GM19328 (cell line): ENCODE results near the gene SLC50A1.

ENCODE experiments used
- ATAC-seq: cut with Tn5 transposase; IDR thresholded peaks from one replicate; pipeline ENCODE4 v1.9.1; 2021; ENCODE audit warnings: mild to moderate bottlenecking, moderate library complexity; ENCODE audit not compliant: unreplicated experiment

Gene SLC50A1

GRCh38 chr1:155135415-155136028 lies at the start of gene SLC50A1:
SLC50A1 (plus strand) TSS chr1:155135852; CDS start chr1:155135912, 60 bp downstream.
- peak; percentile 62 for ATAC-seq

- no peak for ATAC-seq
Observed at GRCh38 chr1:155086128-155086741, 49.4 kb upstream of the SLC50A1 start.

GRCh38 chr1:155086856-155087535 lies 48.7 kb upstream of the SLC50A1 start:
- ATAC-seq = no peak

GRCh38 chr1:155091071-155092051 lies 44.3 kb upstream of the SLC50A1 start:
- ATAC-seq = no peak

GRCh38 chr1:155092131-155092530 lies 43.5 kb upstream of the SLC50A1 start:
- no peak for ATAC-seq

- no peak for ATAC-seq
Observed at GRCh38 chr1:155092641-155093040, 43.0 kb upstream of the SLC50A1 start.

- no peak for ATAC-seq
Observed at GRCh38 chr1:155093911-155094621, 41.6 kb upstream of the SLC50A1 start.

GRCh38 chr1:155094622-155094948 lies 41.1 kb upstream of the SLC50A1 start:
- no peak for ATAC-seq

- no peak for ATAC-seq
Observed at GRCh38 chr1:155099331-155099730, 36.3 kb upstream of the SLC50A1 start.

GRCh38 chr1:155103325-155103724 lies 32.3 kb upstream of the SLC50A1 start:
- no peak for ATAC-seq

GRCh38 chr1:155104605-155105534 lies 30.8 kb upstream of the SLC50A1 start:
- ATAC-seq = no peak

GRCh38 chr1:155105604-155106011 lies 30.0 kb upstream of the SLC50A1 start:
- ATAC-seq = no peak

GRCh38 chr1:155106862-155107261 lies 28.8 kb upstream of the SLC50A1 start:
- no peak for ATAC-seq

- no peak for ATAC-seq
Observed at GRCh38 chr1:155107309-155108264, 28.1 kb upstream of the SLC50A1 start.

GRCh38 chr1:155108296-155108695 lies 27.4 kb upstream of the SLC50A1 start:
- ATAC-seq = no peak

- ATAC-seq = no peak
Observed at GRCh38 chr1:155110381-155110780, 25.3 kb upstream of the SLC50A1 start.

GRCh38 chr1:155110826-155111225 lies 24.8 kb upstream of the SLC50A1 start:
- no peak for ATAC-seq

GRCh38 chr1:155113450-155113980 lies 22.1 kb upstream of the SLC50A1 start:
- ATAC-seq = no peak
